ENCODE data around the gene APH1B. TPM values are rescaled to one million over a fixed set of nuclear protein-coding genes. Genes with fewer than 3 reads are reported as not detected.
A peak's percentile ranks its signal among the peaks of the same experiment; 100 is the strongest.

Gene APH1B
- total RNA-seq, 8 experiments from 2014 or later: 6.9 to 20.2 (median 11.9) TPM

GRCh38 chr15:63327648-63328421 lies 50.4 kb downstream of the APH1B start:
- H3K4me3 ChIP-seq: no peak overlapping the region
- no peak for ATAC-seq (replicated peaks in 6 of 8)
- 50 to 100% (median 94%) methylated on average over 2 to 6 of the region's 12 CpGs; no CpG with 5 or more reads in 2 of the 10 experiments for WGBS, 10 experiments
- peaks cover 19 to 30% of the 10 kb centered on the region in 2 donors for H3K4me1 ChIP-seq (replicated peaks in 1 of 2)
- in situ Hi-C loops (cut with MboI; ENCODE audit: low pct_unique_long_range_greater_than_20kb in 2 of 9, low sequenced_read_pairs in 9 of 9, unreplicated experiment in 9 of 9): no loop called here
- H3K27ac ChIP-seq: no peak overlapping the region

- WGBS, 10 experiments: 60 to 100% (median 89%) methylated on average over 1 to 5 of the region's 5 CpGs; no CpG with 5 or more reads in 4 of the 10 experiments
- peaks cover 2 to 11% of the 10 kb centered on the region in 2 donors for H3K4me1 ChIP-seq (replicated peaks in 1 of 2)
- H3K27ac ChIP-seq: no peak overlapping the region
- no peak for ATAC-seq (replicated peaks in 6 of 8)
- no peak overlapping the region for H3K4me3 ChIP-seq
- in situ Hi-C loops (cut with MboI; ENCODE audit: low pct_unique_long_range_greater_than_20kb in 2 of 9, low sequenced_read_pairs in 9 of 9, unreplicated experiment in 9 of 9): no loop called here
Observed at GRCh38 chr15:63329567-63330350, 52.4 kb downstream of the APH1B start.

- no peak for ATAC-seq (replicated peaks in 6 of 8)
- no peak overlapping the region for H3K27ac ChIP-seq
- H3K4me1 ChIP-seq (replicated peaks in 1 of 2): peaks cover 0 to 5% of the 10 kb centered on the region in 2 donors
- WGBS, 10 experiments: 67 to 100% (median 95%) methylated on average over 1 to 8 of the region's 10 CpGs; no CpG with 5 or more reads in 3 of the 10 experiments
- in situ Hi-C loops (cut with MboI; ENCODE audit: low pct_unique_long_range_greater_than_20kb in 2 of 9, low sequenced_read_pairs in 9 of 9, unreplicated experiment in 9 of 9): no loop called here
- no peak overlapping the region for H3K4me3 ChIP-seq
Observed at GRCh38 chr15:63330926-63331325, 53.5 kb downstream of the APH1B start.

GRCh38 chr15:63331456-63331855 lies 54.1 kb downstream of the APH1B start:
- no peak for ATAC-seq (replicated peaks in 6 of 8)
- no peak overlapping the region for H3K27ac ChIP-seq
- WGBS, 10 experiments: 76 to 100% (median 90%) methylated on average over 1 to 8 of the region's 12 CpGs; no CpG with 5 or more reads in 2 of the 10 experiments
- in situ Hi-C loops (cut with MboI; ENCODE audit: low pct_unique_long_range_greater_than_20kb in 2 of 9, low sequenced_read_pairs in 9 of 9, unreplicated experiment in 9 of 9): no loop called here
- peaks cover 0 to 5% of the 10 kb centered on the region in 2 donors for H3K4me1 ChIP-seq (replicated peaks in 1 of 2)
- H3K4me3 ChIP-seq: no peak overlapping the region

GRCh38 chr15:63332367-63333124 lies 55.1 kb downstream of the APH1B start:
- ATAC-seq (replicated peaks in 6 of 8): peak in 6 of 8 experiments; percentile 51 to 99 (median 79)
- H3K4me1 ChIP-seq (replicated peaks in 1 of 2): peaks cover 0 to 5% of the 10 kb centered on the region in 2 donors
- H3K4me3 ChIP-seq: no peak overlapping the region
- 0 to 80% (median 59%) methylated on average over 1 to 6 of the region's 9 CpGs; no CpG with 5 or more reads in 3 of the 10 experiments for WGBS, 10 experiments
- no peak overlapping the region for H3K27ac ChIP-seq
- in situ Hi-C loops (cut with MboI; ENCODE audit: low pct_unique_long_range_greater_than_20kb in 2 of 9, low sequenced_read_pairs in 9 of 9, unreplicated experiment in 9 of 9): no loop called here

- H3K27ac ChIP-seq: no peak overlapping the region
- H3K4me3 ChIP-seq: no peak overlapping the region
- H3K4me1 ChIP-seq (replicated peaks in 1 of 2): peaks cover 0 to 5% of the 10 kb centered on the region in 2 donors
- no peak for ATAC-seq (replicated peaks in 6 of 8)
- WGBS, 10 experiments: 14 to 80% (median 71%) methylated on average over 1 to 2 of the region's 2 CpGs; no CpG with 5 or more reads in 3 of the 10 experiments
- in situ Hi-C loops (cut with MboI; ENCODE audit: low pct_unique_long_range_greater_than_20kb in 2 of 9, low sequenced_read_pairs in 9 of 9, unreplicated experiment in 9 of 9): no loop called here
Observed at GRCh38 chr15:63334821-63335220, 57.4 kb downstream of the APH1B start.

- in situ Hi-C loops (cut with MboI; ENCODE audit: low pct_unique_long_range_greater_than_20kb in 2 of 9, low sequenced_read_pairs in 9 of 9, unreplicated experiment in 9 of 9): no loop called here
- ATAC-seq (replicated peaks in 6 of 8): no peak
- Histone ChIP-seq H3K4me3 (no peak overlapping the region), H3K4me1 (replicated peaks in 1 of 2) (peaks cover 0 to 5% of the 10 kb centered on the region in 2 donors), H3K27ac (no peak overlapping the region)
- WGBS, 10 experiments: 33 to 90% (median 69%) methylated on average over 1 to 5 of the region's 8 CpGs; no CpG with 5 or more reads in 2 of the 10 experiments
Observed at GRCh38 chr15:63335543-63336240, 58.3 kb downstream of the APH1B start.

- peaks cover 0 to 4% of the 10 kb centered on the region in 2 donors for H3K4me1 ChIP-seq (replicated peaks in 1 of 2)
- 80 to 100% (median 92%) methylated on average over 1 to 4 of the region's 4 CpGs; no CpG with 5 or more reads in 2 of the 10 experiments for WGBS, 10 experiments
- no peak overlapping the region for H3K27ac ChIP-seq
- in situ Hi-C loops (cut with MboI; ENCODE audit: low pct_unique_long_range_greater_than_20kb in 2 of 9, low sequenced_read_pairs in 9 of 9, unreplicated experiment in 9 of 9): no loop called here
- ATAC-seq (replicated peaks in 6 of 8): no peak
- H3K4me3 ChIP-seq: no peak overlapping the region
Observed at GRCh38 chr15:63337046-63337445, 59.6 kb downstream of the APH1B start.

GRCh38 chr15:63338170-63338569 lies 60.8 kb downstream of the APH1B start:
- Histone ChIP-seq H3K4me3 (no peak overlapping the region), H3K27ac (no peak overlapping the region), H3K4me1 (replicated peaks in 1 of 2) (no peaks in the 10 kb centered on the region)
- in situ Hi-C loops (cut with MboI; ENCODE audit: low pct_unique_long_range_greater_than_20kb in 2 of 9, low sequenced_read_pairs in 9 of 9, unreplicated experiment in 9 of 9): no loop called here
- ATAC-seq (replicated peaks in 6 of 8): no peak

- no peak for ATAC-seq (replicated peaks in 6 of 8)
- WGBS, 10 experiments: 76 to 100% (median 89%) methylated on average over 1 to 6 of the region's 10 CpGs; no CpG with 5 or more reads in 4 of the 10 experiments
- no peaks in the 10 kb centered on the region for H3K4me1 ChIP-seq (replicated peaks in 1 of 2)
- no peak overlapping the region for H3K4me3 ChIP-seq
- H3K27ac ChIP-seq: no peak overlapping the region
- in situ Hi-C loops (cut with MboI; ENCODE audit: low pct_unique_long_range_greater_than_20kb in 2 of 9, low sequenced_read_pairs in 9 of 9, unreplicated experiment in 9 of 9): no loop called here
Observed at GRCh38 chr15:63339006-63339766, 61.8 kb downstream of the APH1B start.

GRCh38 chr15:63339836-63340235 lies 62.4 kb downstream of the APH1B start:
- Histone ChIP-seq H3K4me1 (replicated peaks in 1 of 2) (no peaks in the 10 kb centered on the region), H3K4me3 (no peak overlapping the region), H3K27ac (no peak overlapping the region)
- in situ Hi-C loops (cut with MboI; ENCODE audit: low pct_unique_long_range_greater_than_20kb in 2 of 9, low sequenced_read_pairs in 9 of 9, unreplicated experiment in 9 of 9): no loop called here
- 0 to 40% (median 0%) methylated on average over 1 of the region's 1 CpG; no CpG with 5 or more reads in 6 of the 10 experiments for WGBS, 10 experiments
- ATAC-seq (replicated peaks in 6 of 8): peak in 1 of 8 experiments; percentile 47

- Histone ChIP-seq H3K4me1 (replicated peaks in 1 of 2) (no peaks in the 10 kb centered on the region), H3K27ac (no peak overlapping the region), H3K4me3 (no peak overlapping the region)
- no peak for ATAC-seq (replicated peaks in 6 of 8)
- WGBS, 10 experiments: 40 to 100% (median 63%) methylated on average over 1 to 7 of the region's 8 CpGs; no CpG with 5 or more reads in 4 of the 10 experiments
- in situ Hi-C loops (cut with MboI; ENCODE audit: low pct_unique_long_range_greater_than_20kb in 2 of 9, low sequenced_read_pairs in 9 of 9, unreplicated experiment in 9 of 9): no loop called here
Observed at GRCh38 chr15:63340353-63340752, 62.9 kb downstream of the APH1B start.
